SU-DHL-6 (cell line): Measurements from ENCODE around the gene CDKL1.

Experiments used
- H2AFZ ChIP-seq: fragments of 200-600 bp; sonication (generic); 2 replicates; pipeline ENCODE4 v1.6.1; 2014; ENCODE audit warnings: low read depth, mild to moderate bottlenecking, moderate library complexity, mixed read lengths, antibody characterized with exemption, low read length; ENCODE audit not compliant: severe bottlenecking
- H3F3A ChIP-seq: fragments of 200-600 bp; shearing (Covaris generic); 2 replicates; pipeline ENCODE4 v1.6.0; 2016; ENCODE audit warnings: antibody characterized with exemption, mild to moderate bottlenecking; ENCODE audit not compliant: insufficient read depth
- H3K27ac ChIP-seq: fragments of 200-600 bp; sonication (generic); 2 replicates; pipeline ENCODE4 v1.5.1; 2016; ENCODE audit warnings: low read depth, mild to moderate bottlenecking, low read length, moderate library complexity, mixed read lengths
- H3K27me3 ChIP-seq: fragments of 200-600 bp; sonication (generic), shearing (Covaris generic); 2 replicates; pipeline ENCODE4 v1.6.0; 2014; ENCODE audit warnings: mild to moderate bottlenecking, low read length
- H3K36me3 ChIP-seq: fragments of 200-600 bp; sonication (generic); 2 replicates; pipeline ENCODE4 v1.6.1; 2014; ENCODE audit warnings: mild to moderate bottlenecking, low read length, mixed read lengths
- H3K4me2 ChIP-seq: fragments of 300-600, 200-600 bp; shearing (Covaris generic), sonication (generic); 2 replicates; pipeline ENCODE4 v1.6.0; 2014; ENCODE audit warnings: low read length, low read depth, mild to moderate bottlenecking; ENCODE audit not compliant: poor library complexity, severe bottlenecking
- H3K4me3 ChIP-seq: fragments of 200-600 bp; sonication (generic); 2 replicates; pipeline ENCODE4 v1.5.1; 2014; ENCODE audit warnings: antibody characterized with exemption, low read length, mild to moderate bottlenecking, mixed read lengths; ENCODE audit not compliant: insufficient read depth, poor library complexity, severe bottlenecking
- H3K79me2 ChIP-seq: fragments of 200-600 bp; sonication (generic); 2 replicates; pipeline ENCODE4 v1.6.1; 2014; ENCODE audit warnings: mild to moderate bottlenecking, low read length, moderate library complexity; ENCODE audit not compliant: insufficient read depth
- H3K9ac ChIP-seq: fragments of 200-600 bp; sonication (generic); 2 replicates; pipeline ENCODE4 v1.7.0; 2014; ENCODE audit warnings: mild to moderate bottlenecking, low read length
- H3K9me2 ChIP-seq: fragments of 200-600 bp; sonication (generic); replicated peaks from 2 replicates; pipeline ENCODE4 v1.6.1; 2014; ENCODE audit warnings: low read length; ENCODE audit not compliant: insufficient read depth
- H3K9me3 ChIP-seq: fragments of 200-600 bp; sonication (generic); 2 replicates; pipeline ENCODE4 v1.6.1; 2014; ENCODE audit warnings: low read length, mixed read lengths; ENCODE audit not compliant: insufficient read depth
- H4K20me1 ChIP-seq: fragments of 200-600 bp; sonication (generic); 2 replicates; pipeline ENCODE4 v1.6.1; 2014; ENCODE audit warnings: low read depth, mild to moderate bottlenecking, antibody characterized with exemption, low read length, moderate library complexity, mixed read lengths
- CTCF ChIP-seq: fragments of 200-600 bp; sonication (generic); IDR thresholded peaks from one replicate; pipeline ENCODE4 v1.5.1; 2017; ENCODE audit warnings: antibody characterized with exemption, mild to moderate bottlenecking, low read length, moderate library complexity; ENCODE audit not compliant: insufficient read depth, poor library complexity, severe bottlenecking
- EZH2phosphoT487 ChIP-seq: fragments of 200-600 bp; sonication (generic), shearing (Covaris generic); conservative IDR thresholded peaks from 2 replicates; pipeline ENCODE4 v1.6.1; 2018; ENCODE audit warnings: mild to moderate bottlenecking, antibody characterized with exemption, low read length, moderate library complexity, mixed read lengths

The CDKL1 gene

GRCh38 chr14:50321009-50321660 is 75.5 kb downstream of the CDKL1 start:
- Histone ChIP-seq H3K9me2 (no peaks in the 10 kb centered on the region), H2AFZ (peak overlapping the region; percentile 78), H3K9ac (peak overlapping the region; percentile 50), H4K20me1 (no peaks in the 10 kb centered on the region), H3K4me2 (peak overlapping the region; percentile 72), H3K4me3 (peak overlapping the region; percentile 34), H3K27me3 (no peaks in the 10 kb centered on the region), H3K36me3 (peaks cover 10% of the 10 kb centered on the region; the same call in 1 of the 2 replicates), H3K79me2 (peaks cover 39% of the 10 kb centered on the region), H3F3A (peaks cover 9% of the 10 kb centered on the region), H3K9me3 (no peaks in the 10 kb centered on the region), H3K27ac (peak overlapping the region; percentile 45)
- TF ChIP-seq CTCF (peak; percentile 98), EZH2phosphoT487 (no peak)

- Histone ChIP-seq H3K4me3 (no peak overlapping the region), H3K9me3 (no peaks in the 10 kb centered on the region), H2AFZ (no peak overlapping the region), H3K27ac (no peak overlapping the region), H3K79me2 (peaks cover 39% of the 10 kb centered on the region), H3K4me2 (peak overlapping the region; percentile 72), H3F3A (peaks cover 9% of the 10 kb centered on the region), H3K36me3 (peaks cover 6% of the 10 kb centered on the region; the same call in 1 of the 2 replicates), H3K9me2 (no peaks in the 10 kb centered on the region), H4K20me1 (no peaks in the 10 kb centered on the region), H3K9ac (peak overlapping the region; percentile 50), H3K27me3 (no peaks in the 10 kb centered on the region)
- TF ChIP-seq EZH2phosphoT487 (no peak), CTCF (no peak)
Measured at GRCh38 chr14:50320283-50320682, 76.4 kb downstream of the CDKL1 start.

GRCh38 chr14:50319721-50320120 is 77.0 kb downstream of the CDKL1 start:
- H3K9ac ChIP-seq = no peak overlapping the region
- H3K27ac ChIP-seq = no peak overlapping the region
- no peak overlapping the region for H3K4me3 ChIP-seq
- no peaks in the 10 kb centered on the region for H3K27me3 ChIP-seq
- TF ChIP-seq CTCF = no peak
- no peak for TF ChIP-seq EZH2phosphoT487
- H2AFZ ChIP-seq = no peak overlapping the region
- no peaks in the 10 kb centered on the region for H4K20me1 ChIP-seq
- peaks cover 9% of the 10 kb centered on the region for H3F3A ChIP-seq
- no peaks in the 10 kb centered on the region for H3K9me2 ChIP-seq
- H3K36me3 ChIP-seq = 0 out of 2 replicates have a peak, but pooled peaks cover 4% of the 10 kb centered on the region
- H3K79me2 ChIP-seq = peaks cover 39% of the 10 kb centered on the region
- no peak overlapping the region for H3K4me2 ChIP-seq
- H3K9me3 ChIP-seq = no peaks in the 10 kb centered on the region
